ENCODE measurements around the gene SLPI. TPM values are rescaled to one million over a fixed set of nuclear protein-coding genes. Genes with fewer than 3 reads are reported as not detected.

Gene SLPI
- total and polyA plus RNA-seq, 8 donors, result 9.7 to 420 (median 138) TPM

DNA sequence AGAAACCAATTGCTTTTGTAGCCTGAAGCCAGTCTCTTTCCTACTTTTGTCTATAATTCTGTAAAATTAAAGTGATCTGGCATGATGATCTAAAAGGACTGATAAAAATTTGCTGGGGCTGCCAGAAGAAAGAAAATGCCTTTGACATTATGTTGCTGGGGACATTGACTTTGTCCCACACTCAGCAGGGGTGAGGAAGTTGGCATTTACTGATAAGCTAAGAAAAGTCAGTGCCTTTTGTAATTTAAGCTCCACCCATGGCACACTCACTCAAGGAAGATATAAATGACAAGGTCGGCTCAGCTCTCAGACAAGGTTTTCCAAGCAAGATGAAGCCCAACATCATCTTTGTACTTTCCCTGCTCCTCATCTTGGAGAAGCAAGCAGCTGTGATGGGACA, 47.6 kb downstream of the SLPI start, which contains the start of gene SEMG1:
SEMG1 (plus strand) TSS at position 309 of the 400 bp plus-strand sequence; CDS start at position 330, 21 bp downstream.
- no peak for DNase-seq
- 9 to 41% (median 16%) methylated on average over 1 of the region's 1 CpG for WGBS, 5 donors
- TF ChIP-seq POLR2AphosphoS5 (IDR thresholded peaks at IDR 0.05), result no peak
- no peak for TF ChIP-seq POLR2A (IDR thresholded peaks at IDR 0.05)
- no peak for TF ChIP-seq EP300 (IDR thresholded peaks at IDR 0.05)
- TF ChIP-seq, protein P1, sequence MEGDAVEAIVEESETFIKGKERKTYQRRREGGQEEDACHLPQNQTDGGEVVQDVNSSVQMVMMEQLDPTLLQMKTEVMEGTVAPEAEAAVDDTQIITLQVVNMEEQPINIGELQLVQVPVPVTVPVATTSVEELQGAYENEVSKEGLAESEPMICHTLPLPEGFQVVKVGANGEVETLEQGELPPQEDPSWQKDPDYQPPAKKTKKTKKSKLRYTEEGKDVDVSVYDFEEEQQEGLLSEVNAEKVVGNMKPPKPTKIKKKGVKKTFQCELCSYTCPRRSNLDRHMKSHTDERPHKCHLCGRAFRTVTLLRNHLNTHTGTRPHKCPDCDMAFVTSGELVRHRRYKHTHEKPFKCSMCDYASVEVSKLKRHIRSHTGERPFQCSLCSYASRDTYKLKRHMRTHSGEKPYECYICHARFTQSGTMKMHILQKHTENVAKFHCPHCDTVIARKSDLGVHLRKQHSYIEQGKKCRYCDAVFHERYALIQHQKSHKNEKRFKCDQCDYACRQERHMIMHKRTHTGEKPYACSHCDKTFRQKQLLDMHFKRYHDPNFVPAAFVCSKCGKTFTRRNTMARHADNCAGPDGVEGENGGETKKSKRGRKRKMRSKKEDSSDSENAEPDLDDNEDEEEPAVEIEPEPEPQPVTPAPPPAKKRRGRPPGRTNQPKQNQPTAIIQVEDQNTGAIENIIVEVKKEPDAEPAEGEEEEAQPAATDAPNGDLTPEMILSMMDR (IDR thresholded peaks at IDR 0.05), result no peak
- Histone ChIP-seq H3K27ac (no peak within 1 kb of the TSS), H3K27me3 (peaks cover 0 to 20% (median 0%) of the 10 kb centered on the region in 3 donors), H3K9me3 (peaks cover 0 to 6% (median 3%) of the 10 kb centered on the region in 4 donors), H3K4me1 (no peaks in the 10 kb centered on the region), H3K36me3 (no peaks in the 10 kb centered on the region), H3K4me3 (no peak within 1 kb of the TSS)
- intact Hi-C loops (cut with DNase I; ENCODE audit: low total_unique reads), result no loop called here

Other genes with a start within 250 kb of the SLPI start
- not detected for gene KCNS1, start 153.4 kb downstream of the SLPI start, total RNA-seq
- gene KCNS1, start 153.4 kb downstream of the SLPI start, polyA plus RNA-seq, result under 1 TPM in 1 of 3 donors, not detected in 2; 0.30 TPM
- not detected for gene WFDC5, start 139.4 kb downstream of the SLPI start, total RNA-seq
- gene WFDC5, start 139.4 kb downstream of the SLPI start, polyA plus RNA-seq, result 1 to 10 TPM in 1 of 3 donors, not detected in 2; 3.7 TPM
- gene WFDC12, start 130.1 kb downstream of the SLPI start, total RNA-seq, result not detected
- gene WFDC12, start 130.1 kb downstream of the SLPI start, polyA plus RNA-seq, result under 1 TPM in 1 of 3 donors, not detected in 2; 0.15 TPM
- 10 to 100 TPM in 1 of 5 donors, 1 to 10 TPM in 2, not detected in 2; 1.6 to 90.4 (median 2.3) TPM for gene PI3, start 79.7 kb downstream of the SLPI start, total RNA-seq
- 100 to 1,000 TPM in 1 of 3 donors, 10 to 100 TPM in 1, 1 to 10 TPM in 1; 4.0 to 172 (median 38.3) TPM for gene PI3, start 79.7 kb downstream of the SLPI start, polyA plus RNA-seq
- gene SEMG1, start 47.5 kb downstream of the SLPI start, total RNA-seq, result not detected
- gene SEMG1, start 47.5 kb downstream of the SLPI start, polyA plus RNA-seq, result not detected
- gene SEMG2, start 33.2 kb downstream of the SLPI start, total RNA-seq, result not detected
- not detected for gene SEMG2, start 33.2 kb downstream of the SLPI start, polyA plus RNA-seq
- 1 to 10 TPM in 1 of 5 donors, not detected in 4; 2.2 TPM for gene RBPJL, start 52.3 kb upstream of the SLPI start, total RNA-seq
- gene RBPJL, start 52.3 kb upstream of the SLPI start, polyA plus RNA-seq, result 10 to 100 TPM in 1 of 3 donors, 1 to 10 TPM in 2; 2.7 to 10.4 (median 4.1) TPM
- under 1 TPM in 1 of 5 donors, not detected in 4; 0.37 TPM for gene MATN4, start 53.7 kb upstream of the SLPI start, total RNA-seq
- gene MATN4, start 53.7 kb upstream of the SLPI start, polyA plus RNA-seq, result under 1 TPM in 2 of 3 donors, not detected in 1; 0.25 to 0.30 TPM
- 100 to 1,000 TPM in 2 of 5 donors, 10 to 100 TPM in 3; 27.4 to 343 (median 81.4) TPM for gene SDC4, start 93.9 kb upstream of the SLPI start, total RNA-seq
- gene SDC4, start 93.9 kb upstream of the SLPI start, polyA plus RNA-seq, result 10 to 100 TPM; 29.6 to 97.3 (median 78.8) TPM
- gene SYS1, start 108.6 kb upstream of the SLPI start, total RNA-seq, result 100 to 1,000 TPM in 1 of 5 donors, 10 to 100 TPM in 4; 16.0 to 119 (median 25.1) TPM
- 10 to 100 TPM; 11.2 to 19.7 (median 18.8) TPM for gene SYS1, start 108.6 kb upstream of the SLPI start, polyA plus RNA-seq
- gene TP53TG5, start 123.8 kb upstream of the SLPI start, total RNA-seq, result not detected
- under 1 TPM in 2 of 3 donors, not detected in 1; 0.12 to 0.33 TPM for gene TP53TG5, start 123.8 kb upstream of the SLPI start, polyA plus RNA-seq
- gene DBNDD2, start 153.7 kb upstream of the SLPI start, total RNA-seq, result 100 to 1,000 TPM in 1 of 5 donors, 10 to 100 TPM in 4; 10.6 to 131 (median 51.3) TPM
- 10 to 100 TPM; 55.6 to 90.7 (median 77.6) TPM for gene DBNDD2, start 153.7 kb upstream of the SLPI start, polyA plus RNA-seq
- gene PIGT, start 161.6 kb upstream of the SLPI start, total RNA-seq, result 100 to 1,000 TPM in 2 of 5 donors, 10 to 100 TPM in 3; 22.6 to 137 (median 87.2) TPM
- gene PIGT, start 161.6 kb upstream of the SLPI start, polyA plus RNA-seq, result 10 to 100 TPM; 30.5 to 72.5 (median 45.0) TPM
- 10 to 100 TPM in 2 of 5 donors, 1 to 10 TPM in 2, not detected in 1; 2.2 to 82.8 (median 37.6) TPM for gene WFDC2, start 215.2 kb upstream of the SLPI start, total RNA-seq
- gene WFDC2, start 215.2 kb upstream of the SLPI start, polyA plus RNA-seq, result 10 to 100 TPM in 2 of 3 donors, 1 to 10 TPM in 1; 6.4 to 57.7 (median 49.0) TPM